ENCODE measurements around the gene DUOXA1.
"Not testable (repeated sequence)": the region's sequence is repeated elsewhere in the genome, so short reads cannot be mapped to it uniquely, and the experiment has no call there.

The DUOXA1 gene

DNA sequence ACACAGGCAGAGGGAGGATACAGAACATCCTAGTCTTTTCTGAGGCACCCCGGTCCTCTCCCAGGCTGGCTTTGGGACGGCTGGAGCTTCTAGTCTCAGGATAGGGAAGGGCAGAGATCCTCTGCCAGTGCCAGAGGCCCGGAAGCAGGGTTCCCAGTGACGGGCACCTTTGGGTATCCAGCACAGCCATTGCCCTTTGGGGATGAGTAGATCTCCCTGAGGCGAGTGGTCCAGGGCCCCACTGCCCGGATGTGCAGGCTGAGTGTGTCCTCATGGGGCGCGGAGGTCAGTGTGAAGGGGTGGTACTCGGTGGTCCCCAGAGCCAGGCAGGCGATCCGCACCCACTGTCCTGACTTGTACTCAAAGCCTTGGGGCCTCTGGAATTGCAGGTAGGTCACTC is 34.0 kb downstream of the DUOXA1 start:
- Mint-ChIP-seq H3K9me3 (no peaks in the 10 kb centered on the region), H3K27me3 (peaks cover 13% of the 10 kb centered on the region), H3K4me1 (no peaks in the 10 kb centered on the region), H3K4me3 (no peak overlapping the region), H3K27ac (peak overlapping the region in 1 of 2 donors; percentile 5)
- ATAC-seq (no peak), DNase-seq (no peak)

DNA sequence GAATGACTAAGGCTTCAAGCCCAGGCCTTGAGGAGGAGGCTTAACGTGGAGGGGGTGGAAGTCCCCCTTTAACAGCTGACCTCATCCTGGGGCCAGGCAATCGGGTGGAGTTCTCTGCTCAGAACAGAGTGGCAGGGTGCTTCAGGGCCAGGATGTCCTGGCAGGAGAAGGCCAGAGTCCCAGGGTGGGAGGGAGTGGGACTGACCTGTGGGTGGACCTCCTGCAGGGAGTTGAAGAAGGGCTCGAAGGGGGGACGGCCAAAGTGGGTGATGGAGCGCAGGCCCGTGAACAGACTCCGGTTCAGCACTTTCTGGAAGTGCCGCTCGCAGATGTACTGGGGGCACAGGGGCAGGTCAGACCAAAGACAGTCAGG is 35.3 kb downstream of the DUOXA1 start:
- no peak for ATAC-seq
- H3K4me1 Mint-ChIP-seq, result no peaks in the 10 kb centered on the region
- H3K4me3 Mint-ChIP-seq, result no peak overlapping the region
- no peaks in the 10 kb centered on the region for H3K9me3 Mint-ChIP-seq
- peaks cover 13% of the 10 kb centered on the region for H3K27me3 Mint-ChIP-seq
- H3K27ac Mint-ChIP-seq, result no peak overlapping the region
- no peak for DNase-seq

DNA sequence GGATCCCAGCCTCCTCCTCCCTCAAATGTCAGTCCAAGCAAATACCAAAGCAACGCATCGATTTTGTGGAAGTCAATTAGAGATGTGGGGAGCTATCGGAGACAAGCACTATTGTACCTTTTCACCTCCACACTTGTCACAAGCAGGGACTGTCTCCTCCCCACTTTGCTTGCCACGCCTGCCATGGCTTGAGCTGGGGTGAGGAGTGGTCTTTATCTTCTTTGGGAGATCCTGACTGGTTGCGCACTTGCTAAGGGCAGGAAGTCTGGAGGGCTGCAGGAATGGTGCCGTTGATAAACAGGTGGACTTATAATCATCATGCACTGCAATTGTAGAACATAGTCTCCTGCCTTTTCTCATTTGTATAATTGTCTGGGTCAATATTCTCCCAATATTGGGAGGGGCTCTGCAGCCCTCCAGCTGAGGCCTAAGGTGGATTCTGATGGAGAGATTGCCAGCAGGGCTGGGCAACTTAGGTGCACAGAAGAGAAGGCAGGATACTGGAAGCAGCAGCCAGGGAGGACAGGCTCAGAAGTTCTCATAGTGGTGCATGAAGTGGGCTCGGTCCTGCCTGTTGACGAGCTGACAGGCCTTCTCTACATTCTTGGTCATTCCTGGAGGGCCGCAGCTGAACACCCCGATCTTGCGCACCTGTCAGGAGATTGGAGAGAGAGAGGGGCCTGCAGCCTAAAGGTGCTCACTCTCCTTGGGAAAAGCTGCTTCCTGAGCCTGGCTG is 35.9 kb downstream of the DUOXA1 start:
- Mint-ChIP-seq H3K4me1 (no peaks in the 10 kb centered on the region), H3K4me3 (no peak overlapping the region), H3K9me3 (no peaks in the 10 kb centered on the region), H3K27me3 (peaks cover 13% of the 10 kb centered on the region), H3K27ac (no peak overlapping the region)
- ATAC-seq (no peak), DNase-seq (no peak)

DNA sequence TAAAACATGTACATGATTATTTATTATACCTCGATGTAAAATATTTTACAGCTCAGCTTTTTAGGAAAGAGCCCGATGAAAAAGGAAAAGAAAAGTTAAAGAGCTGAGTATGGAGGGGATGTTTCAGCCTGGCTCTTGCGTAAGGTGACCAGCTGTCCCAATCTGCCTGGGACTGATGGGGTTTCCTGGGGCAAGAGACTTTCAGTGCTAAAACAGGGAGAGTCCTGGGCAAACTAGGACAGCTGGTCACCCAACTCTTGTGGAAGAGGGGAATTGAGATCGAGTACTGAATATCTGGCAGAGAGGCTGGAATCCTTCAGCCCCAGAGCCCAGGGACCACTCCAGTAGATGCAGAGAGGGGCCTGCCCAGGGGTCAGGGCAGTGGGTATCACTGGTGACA is 36.7 kb downstream of the DUOXA1 start:
- Mint-ChIP-seq H3K27me3 (peaks cover 13% of the 10 kb centered on the region), H3K9me3 (no peaks in the 10 kb centered on the region), H3K27ac (no peak overlapping the region), H3K4me1 (no peaks in the 10 kb centered on the region), H3K4me3 (no peak overlapping the region)
- no peak for ATAC-seq
- DNase-seq, result no peak

DNA sequence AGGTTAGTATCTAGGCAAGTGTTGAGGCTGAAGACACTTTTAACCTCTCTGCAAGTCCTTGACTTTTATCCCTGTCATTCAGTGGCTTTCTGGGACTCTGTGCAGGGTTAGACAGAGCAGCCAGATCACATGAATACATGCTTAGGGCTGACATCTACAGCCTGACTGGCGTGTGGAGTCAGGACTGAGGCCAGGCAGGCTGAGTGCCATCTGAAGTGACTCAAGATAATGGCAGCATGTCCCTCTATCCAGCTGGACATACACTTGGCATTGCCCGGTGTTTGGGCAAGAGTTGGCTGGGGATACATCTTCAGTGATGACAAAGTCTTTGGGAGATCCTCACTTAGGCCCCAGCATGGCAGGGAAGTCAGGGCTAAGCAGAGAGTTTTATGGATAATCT is 38.1 kb downstream of the DUOXA1 start:
- ATAC-seq (no peak), DNase-seq (no peak)
- Mint-ChIP-seq H3K4me1 (no peaks in the 10 kb centered on the region), H3K9me3 (no peaks in the 10 kb centered on the region), H3K27me3 (peaks cover 20% of the 10 kb centered on the region), H3K4me3 (no peak overlapping the region), H3K27ac (no peak overlapping the region)

DNA sequence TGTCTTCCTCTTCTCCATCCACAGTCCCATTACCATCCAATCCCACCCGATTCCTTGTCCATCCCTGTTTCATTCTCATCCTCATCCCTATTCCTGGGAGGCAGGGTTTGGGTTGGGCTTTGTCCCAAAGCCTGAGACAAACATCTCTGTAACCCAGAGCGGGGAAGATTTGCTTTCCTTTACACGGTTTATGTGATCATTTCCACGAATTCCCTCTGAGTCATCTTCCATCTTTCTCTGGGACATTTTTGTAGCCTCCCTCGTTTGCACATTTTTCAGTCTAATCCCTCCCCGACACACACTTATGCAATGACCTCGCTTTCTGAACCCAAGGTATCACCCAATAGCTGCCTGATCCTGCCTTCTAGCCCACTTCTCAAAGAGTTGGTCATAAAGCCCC is 38.5 kb downstream of the DUOXA1 start:
- Mint-ChIP-seq H3K4me3 (no peak overlapping the region), H3K4me1 (no peaks in the 10 kb centered on the region), H3K9me3 (no peaks in the 10 kb centered on the region), H3K27ac (peak overlapping the region in 1 of 2 donors; percentile 64), H3K27me3 (peaks cover 20% of the 10 kb centered on the region)
- ATAC-seq, result no peak
- no peak for DNase-seq

DNA sequence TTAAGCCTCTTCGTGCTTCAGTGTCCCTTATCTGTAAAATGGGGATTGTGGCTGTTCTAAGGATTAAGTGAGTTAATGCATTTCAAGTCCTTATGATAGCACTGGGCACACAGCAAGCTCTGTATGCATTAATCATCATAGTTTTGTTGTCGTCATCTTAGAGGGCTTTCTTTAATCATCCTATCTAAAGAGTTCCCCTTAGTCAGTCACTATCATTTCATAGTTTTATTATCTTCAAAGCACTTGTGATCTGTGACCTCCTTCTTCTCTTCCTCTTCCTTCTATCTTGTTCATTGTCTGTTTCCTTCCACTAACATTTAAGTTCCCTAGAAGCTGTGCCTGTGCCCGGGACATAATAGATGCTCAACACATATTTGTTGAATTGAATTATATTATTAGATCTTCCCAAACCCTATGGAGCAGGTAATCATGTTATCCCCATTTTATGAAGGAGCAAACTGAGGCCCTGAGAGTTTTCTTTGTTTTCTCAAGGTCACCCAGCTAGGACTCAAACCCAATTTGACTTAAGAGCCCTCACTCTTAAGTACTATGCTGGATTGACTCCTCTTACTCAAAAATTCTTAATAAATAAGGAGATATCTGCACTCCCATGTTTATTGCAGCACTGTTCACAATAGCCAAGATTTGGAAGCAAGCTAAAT is 39.8 kb downstream of the DUOXA1 start:
- Mint-ChIP-seq H3K4me3 (no peak overlapping the region), H3K27me3 (peaks cover 20% of the 10 kb centered on the region), H3K9me3 (no peaks in the 10 kb centered on the region), H3K27ac (no peak overlapping the region), H3K4me1 (no peaks in the 10 kb centered on the region)
- ATAC-seq, result no peak
- DNase-seq, result no peak

DNA sequence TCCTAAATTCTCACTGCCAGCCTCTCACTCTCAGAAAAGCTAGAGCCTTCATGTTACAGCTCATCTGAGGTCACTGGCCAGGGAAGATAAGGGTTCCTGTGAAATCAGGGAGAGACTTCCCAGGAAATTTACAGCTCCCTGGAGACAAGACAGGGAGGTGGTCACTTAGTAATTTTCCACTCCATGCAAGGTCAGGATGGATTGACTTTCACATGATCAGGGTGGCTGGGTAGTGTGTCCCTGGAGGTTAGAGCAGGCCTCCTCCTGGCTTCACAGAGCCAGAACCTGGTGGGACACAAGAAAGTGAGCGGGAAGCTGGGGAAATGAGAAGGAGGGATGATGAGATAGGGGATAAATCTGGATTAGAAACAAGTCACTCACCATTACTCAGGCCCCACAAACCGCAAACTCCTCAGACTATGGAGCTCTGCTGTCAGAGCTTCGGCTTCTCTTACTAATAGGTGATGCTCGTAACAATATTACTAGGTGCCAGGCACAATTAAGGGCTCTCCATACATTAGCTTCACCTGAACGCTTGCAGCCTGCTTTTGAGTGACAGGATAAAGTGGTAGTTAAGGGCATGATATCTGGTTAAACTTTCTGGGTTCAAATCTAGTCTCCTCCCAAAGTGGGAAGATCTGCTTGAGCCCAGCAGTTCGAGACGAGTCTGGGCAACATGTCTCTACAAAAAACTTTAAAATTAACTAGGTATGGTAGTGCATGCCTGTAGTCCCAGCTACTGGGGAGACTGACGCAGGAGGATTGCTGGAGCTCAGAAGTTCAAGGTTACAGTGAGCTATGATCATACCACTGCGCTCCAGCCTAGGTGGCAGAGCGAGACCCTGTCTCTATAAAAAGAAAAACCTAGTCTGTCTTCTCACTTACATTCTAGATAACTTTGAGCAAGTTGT is 40.6 kb downstream of the DUOXA1 start:
- ATAC-seq, result no peak
- Mint-ChIP-seq H3K4me3 (no peak overlapping the region), H3K27ac (peak overlapping the region in 1 of 2 donors; percentile 23), H3K27me3 (peaks cover 26% of the 10 kb centered on the region), H3K9me3 (no peaks in the 10 kb centered on the region), H3K4me1 (no peaks in the 10 kb centered on the region)
- DNase-seq, result no peak

DNA sequence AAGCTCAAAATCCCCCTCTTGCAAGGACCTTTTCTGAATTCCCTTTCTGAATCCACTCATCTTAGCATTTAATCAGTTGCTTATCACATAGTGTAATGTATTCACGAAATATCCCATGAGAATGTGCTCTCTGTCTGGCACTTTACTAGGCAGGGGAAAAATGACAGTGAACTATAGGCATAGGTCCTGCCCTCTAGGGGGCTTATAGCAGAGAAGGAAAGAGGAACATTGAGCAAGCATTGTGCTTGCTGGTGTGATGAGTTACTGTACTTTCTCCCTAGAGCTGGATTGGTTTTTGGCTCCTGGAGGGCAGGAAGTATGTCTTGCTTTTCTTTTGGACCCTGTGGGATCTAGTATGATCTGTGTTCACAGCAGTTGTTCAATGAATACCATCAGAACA is 42.2 kb downstream of the DUOXA1 start:
- Mint-ChIP-seq H3K4me1 (no peaks in the 10 kb centered on the region), H3K4me3 (no peak overlapping the region), H3K27me3 (peaks cover 39% of the 10 kb centered on the region), H3K9me3 (no peaks in the 10 kb centered on the region), H3K27ac (no peak overlapping the region)
- ATAC-seq (no peak), DNase-seq (no peak)

DNA sequence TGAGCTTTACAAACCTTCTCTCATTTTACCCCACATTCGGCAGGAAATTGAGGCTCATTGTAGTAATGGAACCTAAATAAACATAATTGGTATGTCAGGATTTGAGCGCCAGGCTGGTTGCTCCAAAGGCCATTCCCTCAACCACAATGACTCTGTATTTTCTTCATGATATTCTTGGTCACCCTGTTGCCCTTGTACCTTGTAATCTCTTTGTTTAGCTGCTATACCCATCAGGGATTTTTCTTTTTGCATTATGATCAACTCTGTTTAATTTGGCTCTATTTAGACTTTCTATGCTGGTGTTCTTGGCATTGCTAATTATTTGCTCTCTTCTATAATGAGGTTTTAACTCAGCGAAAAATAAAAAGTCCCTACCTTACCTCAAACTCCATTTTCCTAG is 45.5 kb downstream of the DUOXA1 start:
- DNase-seq (no peak), ATAC-seq (no peak)
- Mint-ChIP-seq H3K27ac (no peak overlapping the region), H3K4me1 (no peaks in the 10 kb centered on the region), H3K4me3 (no peak overlapping the region), H3K9me3 (no peaks in the 10 kb centered on the region), H3K27me3 (peaks cover 25% of the 10 kb centered on the region)

DNA sequence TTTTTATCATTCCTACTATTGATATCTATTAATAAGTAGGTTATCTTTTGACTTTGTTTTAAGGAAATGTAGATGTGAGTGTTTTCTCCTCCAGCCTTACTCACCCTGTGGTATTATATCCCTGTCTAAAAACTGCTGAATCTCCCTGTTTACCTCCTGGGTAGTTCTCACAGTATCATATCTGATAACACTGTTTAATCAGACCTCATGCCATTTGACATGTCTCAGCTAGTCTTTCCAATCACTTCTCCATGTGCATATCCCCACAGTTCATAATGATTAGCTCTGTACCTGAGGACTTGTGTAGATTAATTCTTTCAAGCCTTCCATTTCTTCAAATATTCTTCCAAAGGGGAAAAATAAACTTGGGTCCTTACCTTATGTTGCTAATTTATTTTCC is 46.5 kb downstream of the DUOXA1 start:
- no peak overlapping the region for H3K27ac Mint-ChIP-seq
- H3K9me3 Mint-ChIP-seq, result no peaks in the 10 kb centered on the region
- no peak for ATAC-seq
- peaks cover 25% of the 10 kb centered on the region for H3K27me3 Mint-ChIP-seq
- DNase-seq, result no peak
- no peak overlapping the region for H3K4me3 Mint-ChIP-seq
- no peaks in the 10 kb centered on the region for H3K4me1 Mint-ChIP-seq

DNA sequence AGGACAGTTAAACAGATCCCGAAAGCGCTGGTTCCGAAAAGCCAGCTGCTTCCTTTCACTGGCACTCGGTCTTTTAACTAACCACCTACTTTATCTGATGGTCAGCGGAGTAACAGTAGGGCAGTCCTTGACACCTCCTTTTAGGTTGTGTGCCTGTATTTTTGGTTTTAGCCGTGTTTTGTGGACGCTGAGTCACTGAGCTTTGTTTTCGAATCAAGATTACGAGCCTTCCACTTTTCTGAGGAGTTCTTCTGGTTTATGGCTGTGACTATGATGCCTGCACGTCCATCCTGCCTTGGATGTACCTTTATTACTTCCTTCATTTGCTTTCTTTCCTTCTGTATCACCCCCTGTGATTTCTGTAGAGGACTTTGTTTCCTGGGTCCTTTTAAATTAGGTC is 47.3 kb downstream of the DUOXA1 start:
- not testable (repeated sequence) for H3K9me3 Mint-ChIP-seq, DNase-seq, H3K4me3 Mint-ChIP-seq, ATAC-seq, H3K27ac Mint-ChIP-seq, H3K4me1 Mint-ChIP-seq
- H3K27me3 Mint-ChIP-seq, result peaks cover 25% of the 10 kb centered on the region

DNA sequence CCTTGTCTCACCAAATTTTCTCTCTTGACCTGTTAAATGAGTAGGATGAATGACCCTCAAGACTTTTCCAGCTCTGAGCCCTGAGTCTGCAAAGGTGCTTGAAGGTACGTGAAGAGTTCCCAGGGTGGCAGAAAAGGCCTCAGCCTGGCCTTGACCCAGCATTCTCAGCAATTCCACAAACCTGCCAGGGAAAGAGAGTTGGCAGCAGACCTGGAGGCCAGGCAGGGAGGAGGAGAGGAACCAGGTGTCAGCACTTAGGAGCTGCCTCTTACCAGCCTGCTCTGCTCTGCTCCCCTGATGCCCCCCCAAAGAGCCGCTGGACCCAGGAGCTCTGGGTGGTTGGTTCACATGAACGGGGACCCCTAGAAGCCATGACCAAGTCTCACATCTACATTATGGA is 49.1 kb downstream of the DUOXA1 start:
- not testable (repeated sequence) for H3K4me3 Mint-ChIP-seq, H3K9me3 Mint-ChIP-seq, H3K4me1 Mint-ChIP-seq, DNase-seq, H3K27ac Mint-ChIP-seq, ATAC-seq
- H3K27me3 Mint-ChIP-seq, result peaks cover 19% of the 10 kb centered on the region

DNA sequence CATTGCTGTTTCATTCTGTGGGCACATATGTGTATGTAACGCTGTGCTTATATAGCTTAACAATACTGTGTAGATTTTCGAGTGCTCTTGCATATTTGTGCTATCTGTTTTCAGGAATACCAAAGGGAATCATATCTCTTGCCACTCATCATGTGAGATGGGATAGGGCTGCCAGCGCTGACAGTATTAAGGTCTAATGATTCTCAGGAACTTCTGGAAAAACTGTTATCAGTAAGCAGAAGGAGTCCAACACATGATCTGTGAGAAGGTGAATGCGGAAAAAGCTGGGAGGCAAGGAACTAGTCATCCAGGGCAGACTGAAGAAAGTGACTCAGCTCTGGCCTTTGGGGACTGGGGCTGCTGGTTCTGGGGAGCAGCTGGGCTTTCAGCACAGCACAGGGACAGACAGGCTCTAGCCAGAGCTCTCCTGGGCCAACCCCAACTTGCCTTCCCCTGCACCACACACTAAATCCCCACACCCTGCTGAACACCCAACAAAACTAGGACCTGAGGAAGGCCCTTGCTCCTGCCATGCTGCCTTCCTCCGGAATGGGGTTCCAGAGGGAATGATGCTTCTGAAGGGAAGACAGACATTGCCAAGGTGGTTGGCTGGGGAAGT is 49.9 kb downstream of the DUOXA1 start:
- peaks cover 19% of the 10 kb centered on the region for H3K27me3 Mint-ChIP-seq
- not testable (repeated sequence) for H3K4me1 Mint-ChIP-seq, H3K9me3 Mint-ChIP-seq, H3K4me3 Mint-ChIP-seq, H3K27ac Mint-ChIP-seq, ATAC-seq, DNase-seq

DNA sequence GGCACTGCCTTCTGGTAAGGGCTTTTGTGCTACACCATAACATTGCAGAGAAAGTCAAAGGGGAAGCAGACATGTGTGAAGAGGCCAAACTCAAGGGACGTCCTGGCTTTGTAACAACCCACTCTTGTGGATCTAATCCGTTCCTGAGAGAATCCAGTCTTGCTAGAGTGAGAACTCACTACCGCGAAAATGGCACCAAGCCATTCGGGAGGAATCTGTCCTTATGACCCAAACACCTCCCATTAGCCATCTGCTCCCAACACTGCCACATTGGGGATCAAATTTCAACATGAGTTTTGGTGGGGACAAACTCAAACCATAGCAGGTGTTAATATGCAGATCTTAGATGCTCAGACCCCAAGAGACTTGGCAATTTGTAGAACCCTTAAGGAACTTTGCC is 50.5 kb downstream of the DUOXA1 start:
- not testable (repeated sequence) for H3K27ac Mint-ChIP-seq, DNase-seq, H3K9me3 Mint-ChIP-seq, H3K4me1 Mint-ChIP-seq, ATAC-seq, H3K4me3 Mint-ChIP-seq
- peaks cover 14% of the 10 kb centered on the region for H3K27me3 Mint-ChIP-seq

Data from stimulated activated naive CD8-positive, alpha-beta T cell treated with anti-CD3 and anti-CD28 coated beads, Interleukin-15, amount 100 ng/mL, for 72 hours (primary cell).